RPMI7951 (cell line): ENCODE data around the gene MCTP1. TPM values are rescaled to one million over a fixed set of nuclear protein-coding genes. Genes with fewer than 3 reads are reported as not detected.
A peak's percentile ranks its signal among the peaks of the same experiment; 100 is the strongest.
"Not testable (repeated sequence)": the region's sequence is repeated elsewhere in the genome, so short reads cannot be mapped to it uniquely, and the experiment has no call there.

Experiments used
- DNase-seq: peaks from one replicate; pipeline ENCODE4 v3.0.0-alpha.2; 2012; ENCODE audit warnings: low read depth
- total RNA-seq: library from RNA; depleted of rRNA; stranded (reverse); fragments of >200 nt; shearing (Covaris generic); gene quantifications from 2 replicates; pipeline ENCODE4 v1.2.3, GENCODE V29; 2014

The MCTP1 gene
- total RNA-seq, 1 experiment from 2014 or later = 3.4 TPM

- no peak for DNase-seq
Observed at GRCh38 chr5:94967525-94967924, 317.4 kb downstream of the MCTP1 start.

DNA sequence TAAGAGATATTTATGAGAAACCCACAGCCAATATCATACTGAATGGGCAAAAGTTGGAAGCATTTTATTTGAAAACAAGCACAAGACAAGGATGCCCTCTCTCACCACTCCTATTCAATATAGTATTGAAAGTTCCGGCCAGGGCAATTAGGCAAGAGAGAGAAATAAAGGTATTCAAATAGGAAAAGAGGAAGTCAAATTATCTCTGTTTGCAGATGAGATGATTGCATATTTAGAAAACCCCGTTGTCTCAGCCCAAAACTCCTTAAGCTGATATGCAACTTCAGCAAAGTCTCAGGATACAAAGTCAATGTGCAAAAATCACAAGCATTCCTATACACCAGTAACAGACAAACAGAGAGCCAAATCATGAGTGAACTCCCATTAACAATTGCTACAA is 325.6 kb downstream of the MCTP1 start:
- not testable (repeated sequence) for DNase-seq

DNA sequence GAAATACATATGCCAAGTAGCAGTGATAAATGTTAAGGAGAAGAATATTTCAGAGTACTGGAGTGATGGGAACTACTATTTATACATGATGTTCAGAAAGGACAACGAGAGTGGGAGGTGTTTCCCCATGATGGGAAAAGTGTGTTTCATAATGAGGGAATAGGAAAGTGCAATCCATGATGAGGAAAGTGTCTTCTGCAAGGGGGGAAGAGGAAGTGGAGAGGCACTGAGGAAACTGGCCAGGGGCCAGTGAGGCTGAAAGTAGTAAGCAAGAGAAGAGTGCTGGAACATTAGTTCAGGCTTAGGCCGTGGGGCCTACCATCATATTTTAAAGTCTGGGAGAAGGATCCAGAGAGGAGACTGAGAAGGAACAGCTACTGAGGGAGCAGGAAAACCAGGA is 339.2 kb downstream of the MCTP1 start:
- no peak for DNase-seq

DNA sequence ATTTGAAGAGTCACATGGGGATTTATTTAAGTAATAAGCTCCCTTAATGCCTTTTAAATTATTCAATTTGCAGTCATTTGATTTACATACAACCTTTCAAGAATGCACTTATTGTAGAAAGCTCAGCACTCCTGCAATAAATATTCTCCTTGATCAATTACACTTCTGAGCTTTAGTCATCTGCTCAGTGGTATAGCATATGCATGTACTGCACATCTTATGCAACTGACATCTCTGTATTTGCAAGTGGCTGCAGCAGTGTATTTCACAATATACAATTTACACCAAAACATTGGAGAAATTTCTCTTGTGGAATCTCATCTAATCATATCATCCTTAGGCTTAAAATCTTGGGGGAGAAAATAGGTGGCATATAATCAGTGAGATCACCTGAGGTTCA is 340.7 kb downstream of the MCTP1 start:
- DNase-seq = no peak

DNA sequence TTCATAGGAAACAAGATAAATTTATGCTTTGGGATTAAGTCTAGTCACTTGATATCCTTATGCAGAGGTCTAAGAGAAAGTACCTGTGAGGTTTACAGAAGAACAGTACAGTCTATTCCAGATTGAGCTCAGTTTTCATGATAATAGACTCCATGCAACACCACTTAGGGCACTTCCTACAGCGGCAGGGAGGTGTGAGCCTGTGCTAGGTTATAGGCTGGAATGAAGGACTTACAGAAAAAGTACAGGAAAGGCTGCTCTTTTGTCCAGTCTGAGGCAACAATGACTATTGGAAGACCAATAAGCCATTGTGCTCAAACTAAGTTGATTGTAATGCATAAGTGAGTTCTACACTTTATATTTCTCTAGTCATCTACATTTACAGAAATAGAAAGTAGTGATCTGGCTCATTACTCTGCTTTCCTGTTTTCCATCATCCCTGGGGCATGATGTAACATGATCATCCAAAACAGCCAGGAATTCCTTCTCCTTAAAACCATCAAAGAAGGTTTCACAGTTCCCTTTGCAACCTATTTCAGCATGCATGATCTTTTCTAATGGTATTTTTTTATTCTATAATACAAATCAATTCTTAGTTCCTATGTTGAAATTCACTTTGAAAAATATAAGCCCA is 343.7 kb downstream of the MCTP1 start:
- no peak for DNase-seq

DNA sequence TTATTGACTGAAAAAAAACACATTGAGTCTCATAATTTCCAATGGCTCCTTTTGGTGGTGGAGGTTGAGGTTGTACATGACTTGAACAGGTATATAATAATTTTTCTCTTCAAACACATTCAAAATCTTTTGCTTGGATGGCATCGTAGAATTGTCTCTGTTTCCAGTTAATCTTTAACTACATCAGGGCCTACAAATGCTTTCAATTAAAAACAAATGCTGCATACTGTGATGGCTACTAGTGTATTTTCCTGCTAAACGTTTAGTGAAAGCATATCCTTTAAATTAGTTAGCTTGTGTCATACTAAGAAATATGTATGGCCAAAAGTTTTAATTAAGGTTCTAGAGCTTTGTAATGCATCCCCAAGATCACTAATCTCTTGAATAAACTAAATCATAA is 352.6 kb downstream of the MCTP1 start:
- DNase-seq = no peak

DNA sequence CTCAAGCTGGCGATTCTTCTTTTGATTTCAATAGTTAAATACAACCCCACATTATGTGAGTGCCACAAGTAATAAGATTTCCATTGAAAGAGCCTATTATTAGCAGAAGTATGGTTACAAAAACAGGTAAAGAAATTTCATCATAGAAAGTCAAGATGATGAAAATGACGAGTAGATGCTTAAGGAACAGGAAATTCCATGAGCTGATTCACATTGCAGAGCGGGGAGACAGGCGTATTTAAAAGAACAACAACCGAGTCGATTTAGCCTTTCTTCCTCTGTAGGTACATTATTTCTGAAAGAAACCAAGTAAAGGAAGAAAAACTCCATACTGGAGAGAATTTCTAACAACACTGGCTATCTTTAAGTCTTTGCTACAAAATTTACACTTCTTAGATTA is 356.0 kb downstream of the MCTP1 start:
- no peak for DNase-seq

GRCh38 chr5:94920570-94920969 is 364.3 kb downstream of the MCTP1 start:
- no peak for DNase-seq

GRCh38 chr5:94916619-94917018 is 368.3 kb downstream of the MCTP1 start:
- no peak for DNase-seq

- DNase-seq = no peak
Observed at GRCh38 chr5:94911276-94911675, 373.6 kb downstream of the MCTP1 start.

- DNase-seq = no peak
Observed at GRCh38 chr5:94910721-94911120, 374.2 kb downstream of the MCTP1 start.

GRCh38 chr5:94908889-94909480 is 375.9 kb downstream of the MCTP1 start:
- peak; percentile 36 for DNase-seq

GRCh38 chr5:94906750-94907149 is 378.1 kb downstream of the MCTP1 start:
- no peak for DNase-seq

- DNase-seq = no peak
Observed at GRCh38 chr5:94903726-94904125, 381.2 kb downstream of the MCTP1 start.

- DNase-seq = peak; percentile 58
Observed at GRCh38 chr5:94901191-94901979, 383.5 kb downstream of the MCTP1 start.

DNA sequence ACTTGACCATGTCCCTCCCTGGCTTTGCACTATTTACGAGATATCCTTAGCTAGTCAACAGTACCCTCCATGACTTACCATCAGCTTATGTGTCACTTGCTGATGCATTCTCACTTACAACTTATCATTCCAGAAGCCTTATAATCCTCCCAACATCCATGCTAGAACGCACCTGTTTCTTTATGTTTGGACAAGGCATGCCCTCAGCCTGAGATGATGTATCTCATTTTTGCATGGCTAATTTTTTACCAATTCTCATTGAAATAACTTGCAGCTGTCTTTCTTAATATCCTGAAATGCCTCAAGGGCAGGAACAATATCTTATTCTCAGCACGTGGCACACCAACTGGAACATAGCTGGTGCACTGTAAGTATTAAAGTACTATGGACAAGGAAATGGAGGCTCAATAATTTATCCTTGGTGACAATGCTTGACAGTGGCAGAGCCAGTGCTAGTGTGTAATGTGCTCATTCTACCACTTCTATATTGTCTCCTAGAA is 384.8 kb downstream of the MCTP1 start:
- DNase-seq = no peak

GRCh38 chr5:94893412-94894135 is 391.3 kb downstream of the MCTP1 start:
- peak; percentile 5 for DNase-seq

DNA sequence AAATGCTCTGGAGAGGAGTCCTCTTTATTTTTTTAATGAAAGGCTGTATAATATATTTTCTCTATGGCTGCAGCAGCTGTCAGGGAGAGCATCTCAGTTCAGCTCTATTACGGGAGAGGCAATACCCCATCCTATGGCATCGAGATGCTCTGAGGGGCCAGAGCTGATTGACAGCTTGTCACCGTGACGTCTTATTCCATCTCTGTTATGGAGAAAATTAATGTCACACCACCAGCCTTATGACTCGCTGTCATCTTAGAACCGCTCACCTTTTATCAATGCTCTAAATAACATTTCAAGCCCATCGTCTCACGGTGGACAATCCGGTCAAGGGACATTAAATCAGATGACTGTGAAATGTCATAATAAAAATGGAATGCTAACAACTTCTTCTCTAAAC is 392.9 kb downstream of the MCTP1 start:
- no peak for DNase-seq

GRCh38 chr5:94891565-94891964 is 393.3 kb downstream of the MCTP1 start:
- DNase-seq = no peak

- no peak for DNase-seq
Observed at GRCh38 chr5:94890907-94891306, 394.0 kb downstream of the MCTP1 start.

DNA sequence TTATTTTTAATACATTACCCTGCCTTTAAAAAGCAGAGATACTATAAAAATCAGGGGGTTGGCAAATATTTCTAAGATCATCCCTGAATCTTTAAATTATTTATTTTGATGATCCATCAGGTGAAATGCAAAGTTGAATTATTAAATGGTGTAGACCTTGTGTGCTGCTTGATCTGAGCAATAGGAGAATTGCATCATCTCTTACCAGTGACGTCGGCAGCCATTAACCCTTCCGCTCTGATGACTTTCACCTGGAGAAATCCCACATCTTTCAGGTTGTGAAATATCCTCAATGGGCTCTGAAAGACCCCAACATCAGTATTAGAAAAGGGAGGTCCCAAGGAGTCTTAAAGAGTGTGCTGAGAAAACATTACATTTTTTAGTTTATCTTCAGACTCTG is 396.2 kb downstream of the MCTP1 start:
- no peak for DNase-seq

DNA sequence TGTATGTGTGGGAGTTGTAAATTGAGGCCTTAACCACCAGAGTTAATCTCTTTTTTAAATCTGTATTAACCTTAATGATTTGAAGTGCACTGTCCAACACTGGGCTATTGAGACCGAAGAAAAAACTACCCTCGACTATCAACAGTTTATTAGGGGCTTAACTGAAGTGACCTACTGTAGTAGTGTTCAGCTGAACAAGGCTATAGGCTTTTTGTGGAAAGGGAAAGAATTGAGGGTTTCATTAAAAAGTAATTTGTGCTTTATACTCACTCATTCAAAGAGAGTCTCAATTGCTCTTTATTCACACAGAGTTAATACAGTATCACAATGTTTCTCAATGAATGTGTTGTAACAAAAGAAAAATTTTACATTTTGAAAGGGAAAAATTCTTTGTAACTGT is 399.0 kb downstream of the MCTP1 start:
- DNase-seq = no peak
